Activated CD4-positive, CD25-positive, alpha-beta regulatory T cell treated with anti-CD3 and anti-CD28 coated beads, Interleukin-2, amount 50 U/mL, for 16 hours (primary cell): ENCODE results near the gene FOXC2.
"Not testable (repeated sequence)": the region's sequence is repeated elsewhere in the genome, so short reads cannot be mapped to it uniquely, and the experiment has no call there.

Experiments used
- DNase-seq: peaks from one replicate; pipeline ENCODE4 v3.0.0-alpha.2; 2020; ENCODE audit warnings: low read depth, low spot score

Gene FOXC2

DNA sequence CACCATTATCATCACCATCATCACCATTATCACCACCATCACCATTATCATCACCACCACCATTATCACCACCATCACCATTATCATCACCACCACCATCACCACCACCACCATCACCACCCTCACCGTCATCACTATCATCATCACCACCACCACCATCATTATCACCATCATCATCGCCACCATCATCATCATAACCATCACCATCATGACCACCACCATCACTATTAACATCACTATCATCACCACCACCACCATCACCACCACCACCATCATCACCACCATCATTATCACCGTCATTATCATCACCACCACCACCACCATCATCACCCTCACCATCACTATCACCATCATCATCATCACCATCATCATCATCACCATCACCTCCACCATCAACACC, 20.9 kb downstream of the FOXC2 start:
- no peak for DNase-seq

GRCh38 chr16:86587955-86588354, 21.3 kb downstream of the FOXC2 start:
- DNase-seq = not testable (repeated sequence)

DNA sequence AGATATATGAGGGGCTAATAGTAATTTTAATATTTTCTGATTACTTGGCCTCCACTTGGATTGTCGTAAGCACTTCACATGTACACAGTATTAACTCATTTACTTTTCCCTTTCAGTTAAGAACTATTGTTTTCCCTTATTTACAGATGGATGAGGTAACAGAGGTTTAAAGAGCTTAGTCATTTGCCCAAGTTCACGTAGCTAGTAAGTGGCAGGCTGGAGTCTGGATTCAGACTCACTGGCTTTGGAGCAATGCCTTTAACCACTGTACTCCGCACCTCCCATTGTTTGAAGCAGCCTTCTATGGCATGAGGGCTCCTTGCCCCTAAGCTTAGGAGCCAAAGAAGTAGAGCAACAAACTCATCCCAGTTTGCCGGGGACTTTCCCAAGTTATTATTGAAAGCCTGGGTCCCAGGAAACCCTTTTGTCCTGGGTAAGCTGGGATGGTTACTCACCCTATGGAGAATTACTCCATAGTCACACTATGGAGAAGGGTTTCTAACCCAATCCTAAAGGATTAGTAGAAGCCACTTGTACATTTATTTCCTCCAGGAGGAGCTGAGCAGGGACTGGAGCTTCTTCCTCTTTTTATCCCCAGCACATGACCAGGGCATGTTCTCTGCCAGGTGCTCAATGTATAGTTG, 24.0 kb downstream of the FOXC2 start:
- no peak for DNase-seq

DNA sequence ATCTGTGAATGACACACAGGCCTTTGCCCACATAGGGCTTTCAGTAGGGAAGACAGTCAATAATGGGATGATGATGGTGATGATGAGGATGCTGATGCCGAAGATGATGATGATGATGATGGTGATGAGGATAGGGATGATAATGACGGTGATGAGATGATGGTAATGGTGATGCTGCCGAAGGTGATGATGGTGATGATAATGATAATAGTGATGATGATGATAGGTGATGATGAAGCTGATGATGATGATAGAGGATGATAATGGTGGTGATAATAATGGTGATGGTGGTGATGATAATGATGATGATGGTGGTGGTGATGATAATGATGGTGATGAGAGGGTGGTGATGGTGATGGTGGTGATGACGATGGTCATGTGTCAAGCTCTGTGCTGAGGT, 24.6 kb downstream of the FOXC2 start:
- DNase-seq = no peak

DNA sequence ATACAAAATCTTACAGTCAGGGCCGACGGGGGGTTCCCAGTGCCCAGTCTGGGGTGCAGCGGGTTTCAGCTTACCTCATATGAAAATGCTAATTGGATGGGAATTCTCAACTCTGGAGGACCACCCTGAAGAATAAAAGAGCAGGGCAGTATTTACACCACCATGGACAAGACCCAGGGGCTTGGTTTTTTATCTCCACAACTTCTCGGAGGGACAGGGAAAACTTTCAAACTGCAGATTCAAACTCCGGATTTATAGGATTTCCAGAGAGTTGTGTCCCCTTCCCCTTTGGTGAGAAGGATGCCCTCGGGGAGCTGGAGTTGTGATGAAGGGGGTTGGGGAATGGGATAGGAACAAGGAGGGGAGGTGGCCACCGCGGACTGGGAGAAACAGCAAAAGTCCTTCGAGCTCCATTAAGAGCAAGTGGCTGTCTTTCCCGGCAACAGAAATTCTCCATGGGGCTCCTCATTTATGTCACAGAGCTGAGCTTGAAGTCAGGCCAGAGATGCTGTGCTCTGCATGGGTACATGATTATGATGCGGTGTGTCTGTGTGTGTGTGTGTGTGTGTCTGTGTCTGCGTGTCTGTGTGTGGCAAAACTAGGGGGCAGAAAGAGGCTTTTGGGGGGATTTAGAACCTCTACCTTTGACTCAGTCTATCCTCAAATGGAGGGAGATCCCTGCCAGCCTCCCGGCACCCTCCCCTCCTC, 27.4 kb downstream of the FOXC2 start:
- DNase-seq = no peak

DNA sequence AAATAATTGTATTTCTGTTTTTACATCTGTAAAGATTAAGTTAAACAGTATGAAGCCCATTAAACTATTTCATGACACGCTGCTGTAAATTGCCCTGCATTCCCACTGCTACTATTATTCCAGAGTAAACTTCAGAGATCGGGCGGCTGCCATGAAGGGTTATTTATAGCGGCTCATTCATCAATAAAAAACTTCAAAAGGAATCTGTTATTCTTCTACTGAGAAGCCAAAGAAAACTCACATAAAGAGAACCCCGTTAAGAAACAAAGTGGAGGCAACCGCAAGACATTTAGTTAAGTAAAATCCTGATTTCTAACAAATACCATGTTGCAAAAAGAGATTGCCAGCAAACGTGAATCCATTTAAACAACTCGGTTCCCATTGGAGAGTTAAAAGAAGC, 28.1 kb downstream of the FOXC2 start:
- no peak for DNase-seq

- DNase-seq = no peak
These were observed 29.5 kb downstream of the FOXC2 start for GRCh38 chr16:86595983-86596605.

- DNase-seq = no peak
These were observed 30.7 kb downstream of the FOXC2 start for GRCh38 chr16:86597126-86597879.

DNA sequence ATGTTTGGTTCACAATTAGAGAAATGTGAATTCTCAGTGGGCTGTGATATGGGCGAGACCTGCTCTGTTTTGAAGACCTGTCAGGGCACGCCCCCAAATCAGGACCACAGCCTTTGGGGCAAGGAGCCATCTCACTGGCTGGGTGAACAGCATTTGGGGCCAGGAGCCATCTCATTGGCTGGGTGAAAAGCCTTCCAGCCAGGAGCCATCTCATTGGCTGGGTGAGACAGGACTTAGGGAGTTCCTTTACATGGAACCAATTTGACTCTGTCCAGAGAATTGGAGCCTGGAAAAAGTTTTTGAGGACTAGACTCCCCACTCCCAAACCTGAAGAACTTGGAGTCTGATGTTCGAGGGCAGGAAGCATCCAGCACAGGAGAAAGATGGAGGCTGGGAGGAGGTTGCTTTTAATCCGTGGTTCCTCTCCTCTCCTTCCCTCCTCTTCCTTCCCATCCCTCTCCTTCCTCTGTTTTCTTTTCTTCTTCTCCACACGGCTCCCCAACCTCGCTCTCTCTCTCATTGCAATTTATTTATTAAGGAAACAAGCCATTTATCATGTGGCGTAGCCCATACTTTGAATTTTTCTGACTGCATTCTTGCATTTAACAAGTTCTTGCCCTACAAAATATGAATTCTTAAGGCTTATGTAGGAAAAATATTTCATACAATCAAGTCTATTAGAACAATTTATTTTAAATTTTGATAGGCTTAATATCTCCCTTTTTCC, 31.4 kb downstream of the FOXC2 start:
- DNase-seq = no peak

- DNase-seq = no peak
These were observed 32.3 kb downstream of the FOXC2 start for GRCh38 chr16:86598607-86599565.

- DNase-seq = no peak
These were observed 34.7 kb downstream of the FOXC2 start for GRCh38 chr16:86601356-86601755.

DNA sequence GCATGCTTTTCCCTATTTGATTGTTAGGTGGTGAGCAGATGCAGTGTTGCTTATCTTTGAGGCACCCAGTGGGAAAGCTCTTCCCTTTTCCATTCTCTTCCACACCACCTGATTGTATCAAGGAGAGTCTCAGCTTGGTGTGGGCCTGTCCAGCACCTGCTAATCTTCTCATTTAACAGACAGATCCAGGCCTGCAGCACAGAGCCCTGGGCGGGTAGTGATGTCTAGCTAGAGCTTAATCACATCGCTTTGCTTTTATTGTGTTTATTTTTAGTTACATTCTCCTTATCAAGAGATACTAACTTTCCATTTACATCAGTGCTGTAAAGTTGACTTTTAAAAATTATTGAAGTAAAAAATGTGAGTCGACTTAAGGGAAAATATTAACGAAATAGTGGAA, 35.9 kb downstream of the FOXC2 start:
- no peak for DNase-seq

- DNase-seq = peak; percentile 8
These were observed 38.0 kb downstream of the FOXC2 start for GRCh38 chr16:86604436-86605193.

- no peak for DNase-seq
These were observed 39.3 kb downstream of the FOXC2 start for GRCh38 chr16:86605950-86606349.

DNA sequence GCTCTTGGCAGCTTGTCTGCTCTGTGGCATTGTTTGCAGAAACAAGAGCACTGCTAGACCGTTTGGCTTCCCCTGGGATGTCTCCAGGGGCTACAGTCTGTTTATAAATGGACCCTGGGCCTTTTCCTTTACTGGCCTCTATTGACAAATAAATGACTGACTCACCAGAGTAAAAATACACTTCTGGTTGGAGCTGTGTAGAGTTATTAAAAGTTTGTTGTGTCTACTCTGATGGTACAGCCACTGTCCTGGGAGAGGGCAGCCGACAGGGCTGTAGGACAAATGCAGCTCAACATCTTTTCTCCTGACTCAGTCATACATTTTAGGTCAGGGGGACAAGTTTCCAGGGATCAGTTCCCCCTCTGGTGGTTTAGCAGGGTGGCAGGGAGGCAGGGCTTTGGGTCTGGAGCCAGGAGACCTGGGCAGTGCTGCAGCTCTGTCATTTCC, 41.7 kb downstream of the FOXC2 start:
- DNase-seq = no peak

DNA sequence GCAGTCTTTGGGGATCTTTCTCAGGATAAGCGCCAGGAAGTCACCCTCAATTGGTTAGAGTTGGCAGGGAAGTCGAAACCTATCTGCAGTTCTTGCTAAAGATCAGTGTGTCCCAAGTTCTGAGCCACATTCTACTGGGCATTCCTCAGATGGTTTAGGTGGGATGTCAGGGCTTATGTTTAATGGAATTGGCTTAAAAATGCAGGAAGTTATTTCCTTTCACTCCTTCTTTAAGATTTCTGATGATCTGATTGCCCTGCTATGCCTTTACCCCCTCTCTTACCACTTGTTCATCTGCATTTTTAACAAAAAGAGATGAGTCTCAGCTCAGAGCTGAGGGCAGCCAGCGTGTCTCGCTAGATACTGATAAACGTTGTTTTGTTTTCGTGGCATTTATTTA, 42.5 kb downstream of the FOXC2 start:
- DNase-seq = no peak

DNA sequence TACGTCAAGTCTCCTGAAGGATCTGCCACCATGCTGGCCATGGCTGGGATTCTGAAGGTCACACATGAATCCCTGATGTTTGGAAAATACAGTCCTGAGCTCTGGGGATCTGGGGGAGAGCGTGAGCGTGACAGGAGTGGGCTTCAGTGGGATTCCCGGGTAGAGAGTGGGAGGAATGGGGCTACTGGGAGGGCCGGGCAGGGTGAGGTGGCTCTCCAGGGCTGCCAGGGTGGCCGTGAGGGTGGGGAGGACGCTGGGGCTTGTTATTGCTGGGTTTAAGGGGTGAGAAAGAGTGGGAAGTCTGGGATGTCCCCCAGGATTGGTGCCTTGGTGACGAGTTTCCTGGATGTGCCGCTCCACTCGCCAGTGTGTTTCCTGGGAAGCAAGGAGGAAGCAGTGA, 43.0 kb downstream of the FOXC2 start:
- DNase-seq = no peak

DNA sequence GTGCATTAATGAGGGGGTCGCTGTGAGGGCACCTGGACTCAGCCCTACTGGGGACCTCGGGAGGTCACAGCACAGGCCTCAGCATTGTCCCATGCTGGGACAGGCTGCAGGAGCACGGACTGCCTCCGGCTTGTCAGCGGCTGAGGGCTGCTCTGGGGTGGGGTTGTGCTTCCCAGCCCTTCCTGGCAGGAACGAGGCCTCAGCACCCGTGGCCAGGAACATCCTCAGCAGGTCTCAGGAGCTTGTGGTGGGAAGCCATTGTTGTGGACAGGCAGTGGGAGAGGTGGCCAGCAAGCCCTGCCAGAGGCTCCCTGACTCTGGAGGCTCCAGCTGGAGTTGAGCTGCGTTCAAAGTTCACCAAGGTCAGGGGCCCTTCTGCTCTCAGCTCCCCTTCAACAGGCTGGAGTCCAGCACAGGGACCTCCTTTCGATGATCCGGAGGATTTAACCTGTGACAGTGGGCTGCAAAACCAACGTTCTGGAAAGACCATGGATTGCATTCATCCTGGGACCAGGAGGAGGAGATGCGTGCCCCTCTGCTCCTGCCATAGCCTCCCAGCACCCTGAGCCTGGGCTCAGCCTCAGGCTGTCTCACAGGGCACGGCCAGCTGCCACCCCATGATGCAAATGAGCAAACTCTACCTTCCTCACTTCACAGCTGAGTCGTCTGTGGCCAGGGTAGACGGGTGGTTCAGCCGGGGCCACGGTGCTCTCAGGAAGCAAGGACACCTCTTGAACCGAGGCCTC, 44.3 kb downstream of the FOXC2 start:
- DNase-seq = no peak

- DNase-seq = no peak
These were observed 44.9 kb downstream of the FOXC2 start for GRCh38 chr16:86611525-86611855.
